Keratinocyte (primary cell): ENCODE measurements around the gene ARMH3.

Experiments used
- CTCF ChIP-seq, 3 experiments: IDR thresholded peaks in 1 of 3; conservative IDR thresholded peaks in 1 of 3; optimal IDR thresholded peaks in 1 of 3; 2 replicates in 2 of 3; 3 replicates in 1 of 3; pipeline versions ENCODE3 to v1.5.1; 2011; ENCODE audit warnings: low read length in 3 of 3, mild to moderate bottlenecking in 3 of 3, moderate library complexity in 2 of 3, control low read depth in 1 of 3, inconsistent platforms in 1 of 3; ENCODE audit not compliant: insufficient read depth in 2 of 3; ENCODE audit errors: extremely low read depth in 1 of 3
- EZH2 ChIP-seq: IDR thresholded peaks from one replicate; pipeline ENCODE4 v1.6.1; 2012; ENCODE audit warnings: inconsistent platforms, mild to moderate bottlenecking, low read length, moderate library complexity

- TF ChIP-seq EZH2 (no peak), CTCF (optimal IDR thresholded peaks at IDR 0.05 in 1 of 3, IDR thresholded peaks at IDR 0.05 in 1 of 3, conservative IDR thresholded peaks at IDR 0.05 in 1 of 3; ENCODE audit: extremely low read depth in 1 of 3, insufficient read depth in 2 of 3, low read length in 3 of 3) (no peak)
Measured at GRCh38 chr10:101875068-101875688, 180.8 kb downstream of the ARMH3 start.
